Measurements from ENCODE around the gene TMEM168.

DNA sequence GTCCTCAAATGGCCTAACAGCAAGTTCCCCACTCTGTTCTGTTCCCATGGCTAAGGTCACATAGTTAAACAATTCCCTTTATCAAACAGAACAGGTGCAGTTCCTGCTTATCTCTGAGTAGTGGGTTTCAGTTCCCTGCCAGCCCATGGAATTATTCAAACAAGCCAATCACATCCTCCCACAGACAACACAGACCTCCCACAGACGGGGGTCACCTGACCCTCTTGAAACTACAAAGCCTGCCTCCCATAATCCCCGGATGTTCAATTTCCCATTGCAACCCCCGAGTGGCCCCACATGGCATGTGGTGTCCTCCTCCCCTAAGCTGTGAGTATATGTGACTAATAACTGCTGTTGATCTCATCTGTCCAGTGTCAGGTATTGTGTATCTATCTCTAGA, 64.1 kb downstream of the TMEM168 start:
- TF ChIP-seq, protein P1, sequence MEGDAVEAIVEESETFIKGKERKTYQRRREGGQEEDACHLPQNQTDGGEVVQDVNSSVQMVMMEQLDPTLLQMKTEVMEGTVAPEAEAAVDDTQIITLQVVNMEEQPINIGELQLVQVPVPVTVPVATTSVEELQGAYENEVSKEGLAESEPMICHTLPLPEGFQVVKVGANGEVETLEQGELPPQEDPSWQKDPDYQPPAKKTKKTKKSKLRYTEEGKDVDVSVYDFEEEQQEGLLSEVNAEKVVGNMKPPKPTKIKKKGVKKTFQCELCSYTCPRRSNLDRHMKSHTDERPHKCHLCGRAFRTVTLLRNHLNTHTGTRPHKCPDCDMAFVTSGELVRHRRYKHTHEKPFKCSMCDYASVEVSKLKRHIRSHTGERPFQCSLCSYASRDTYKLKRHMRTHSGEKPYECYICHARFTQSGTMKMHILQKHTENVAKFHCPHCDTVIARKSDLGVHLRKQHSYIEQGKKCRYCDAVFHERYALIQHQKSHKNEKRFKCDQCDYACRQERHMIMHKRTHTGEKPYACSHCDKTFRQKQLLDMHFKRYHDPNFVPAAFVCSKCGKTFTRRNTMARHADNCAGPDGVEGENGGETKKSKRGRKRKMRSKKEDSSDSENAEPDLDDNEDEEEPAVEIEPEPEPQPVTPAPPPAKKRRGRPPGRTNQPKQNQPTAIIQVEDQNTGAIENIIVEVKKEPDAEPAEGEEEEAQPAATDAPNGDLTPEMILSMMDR (IDR thresholded peaks at IDR 0.05; ENCODE audit: insufficient read depth, low read length): no peak
- TF ChIP-seq GABPA (IDR thresholded peaks at IDR 0.05; ENCODE audit: low read depth): no peak
- TF ChIP-seq POLR2AphosphoS5 (IDR thresholded peaks at IDR 0.05; ENCODE audit: low read depth): no peak
